HFFc6 (cell line): ENCODE results near the gene SMARCB1. TPM values are rescaled to one million over a fixed set of nuclear protein-coding genes. Genes with fewer than 3 reads are reported as not detected.

ENCODE experiments used
- DNase-seq: peaks from one replicate; pipeline ENCODE4 v3.0.0-alpha.2; 2018
- H3K27ac Mint-ChIP-seq: 2 replicates; pipeline ENCODE4 v1.8.0; 2020; ENCODE audit warnings: mild to moderate bottlenecking, mixed read lengths
- H3K27me3 Mint-ChIP-seq: 2 replicates; pipeline ENCODE4 v1.8.0; 2021; ENCODE audit warnings: mild to moderate bottlenecking, moderate library complexity, mixed read lengths; ENCODE audit not compliant: insufficient read depth
- H3K36me3 Mint-ChIP-seq: 2 replicates; pipeline ENCODE4 v1.8.0; 2021; ENCODE audit warnings: low read depth, mixed read lengths
- H3K4me1 Mint-ChIP-seq: 2 replicates; pipeline ENCODE4 v1.8.0; 2020; ENCODE audit warnings: low read depth, mixed read lengths
- H3K4me3 Mint-ChIP-seq: 2 replicates; pipeline ENCODE4 v1.8.0; 2020; ENCODE audit warnings: mild to moderate bottlenecking, moderate library complexity, mixed read lengths
- H3K9me3 Mint-ChIP-seq: 2 replicates; pipeline ENCODE4 v1.8.0; 2020; ENCODE audit warnings: mild to moderate bottlenecking, mixed read lengths
- total RNA-seq, 6 experiments: library from RNA; stranded (reverse); fragmentation: NEBNext Ultra II Directional; extraction: Animal tissue kit (Norgen Biotek cat#: 25700); gene quantifications; 2 replicates in 1 of 6; 3 replicates in 5 of 6; pipeline ENCODE4 v1.2.3, GENCODE V29; 2021
- TF ChIP-seq, protein P1 (sequence below): fragments of 200-600 bp; sonication (generic); IDR thresholded peaks from 2 replicates; pipeline ENCODE4 v1.5.0; 2021; ENCODE audit warnings: antibody characterized with exemption, mild to moderate bottlenecking

Gene SMARCB1
- total RNA-seq, 6 experiments from 2014 or later, result 91.5 to 101 (median 97.3) TPM

DNA sequence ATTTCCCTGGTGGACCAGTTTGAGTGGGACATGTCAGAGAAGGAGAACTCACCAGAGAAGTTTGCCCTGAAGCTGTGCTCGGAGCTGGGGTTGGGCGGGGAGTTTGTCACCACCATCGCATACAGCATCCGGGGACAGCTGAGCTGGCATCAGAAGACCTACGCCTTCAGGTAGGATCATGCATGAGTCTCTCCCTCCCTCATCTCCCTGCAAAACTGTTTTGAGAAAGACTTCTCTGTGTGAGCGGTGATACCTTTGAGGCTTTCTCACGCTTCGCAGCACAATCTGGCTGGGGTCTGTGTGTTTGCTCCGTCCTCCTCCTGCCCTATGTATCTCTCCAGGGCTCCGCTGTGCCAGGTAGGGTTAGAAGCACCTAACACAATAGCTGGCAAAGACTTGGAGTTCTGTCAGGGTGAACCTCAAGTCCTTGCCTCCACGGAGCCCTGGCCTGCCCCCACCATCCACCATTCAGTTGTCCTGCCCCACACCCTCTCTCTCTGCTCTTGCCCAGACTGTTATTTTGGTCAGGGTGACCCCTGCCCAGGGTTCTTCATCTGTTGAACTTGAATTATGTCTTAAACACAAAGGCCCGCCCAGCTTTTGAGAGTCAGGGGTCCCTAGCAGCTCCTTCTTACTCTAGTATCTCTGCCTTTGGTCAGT is 38.6 kb downstream of the SMARCB1 start:
- TF ChIP-seq, protein P1, sequence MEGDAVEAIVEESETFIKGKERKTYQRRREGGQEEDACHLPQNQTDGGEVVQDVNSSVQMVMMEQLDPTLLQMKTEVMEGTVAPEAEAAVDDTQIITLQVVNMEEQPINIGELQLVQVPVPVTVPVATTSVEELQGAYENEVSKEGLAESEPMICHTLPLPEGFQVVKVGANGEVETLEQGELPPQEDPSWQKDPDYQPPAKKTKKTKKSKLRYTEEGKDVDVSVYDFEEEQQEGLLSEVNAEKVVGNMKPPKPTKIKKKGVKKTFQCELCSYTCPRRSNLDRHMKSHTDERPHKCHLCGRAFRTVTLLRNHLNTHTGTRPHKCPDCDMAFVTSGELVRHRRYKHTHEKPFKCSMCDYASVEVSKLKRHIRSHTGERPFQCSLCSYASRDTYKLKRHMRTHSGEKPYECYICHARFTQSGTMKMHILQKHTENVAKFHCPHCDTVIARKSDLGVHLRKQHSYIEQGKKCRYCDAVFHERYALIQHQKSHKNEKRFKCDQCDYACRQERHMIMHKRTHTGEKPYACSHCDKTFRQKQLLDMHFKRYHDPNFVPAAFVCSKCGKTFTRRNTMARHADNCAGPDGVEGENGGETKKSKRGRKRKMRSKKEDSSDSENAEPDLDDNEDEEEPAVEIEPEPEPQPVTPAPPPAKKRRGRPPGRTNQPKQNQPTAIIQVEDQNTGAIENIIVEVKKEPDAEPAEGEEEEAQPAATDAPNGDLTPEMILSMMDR, result no peak
- Mint-ChIP-seq H3K27me3 (no peaks in the 10 kb centered on the region; the same call in 1 of the 2 replicates), H3K9me3 (no peaks in the 10 kb centered on the region), H3K27ac (peak overlapping the region; percentile 86), H3K36me3 (peaks cover 32% of the 10 kb centered on the region), H3K4me1 (peaks cover 58% of the 10 kb centered on the region), H3K4me3 (no peak overlapping the region)
- DNase-seq, result no peak

DNA sequence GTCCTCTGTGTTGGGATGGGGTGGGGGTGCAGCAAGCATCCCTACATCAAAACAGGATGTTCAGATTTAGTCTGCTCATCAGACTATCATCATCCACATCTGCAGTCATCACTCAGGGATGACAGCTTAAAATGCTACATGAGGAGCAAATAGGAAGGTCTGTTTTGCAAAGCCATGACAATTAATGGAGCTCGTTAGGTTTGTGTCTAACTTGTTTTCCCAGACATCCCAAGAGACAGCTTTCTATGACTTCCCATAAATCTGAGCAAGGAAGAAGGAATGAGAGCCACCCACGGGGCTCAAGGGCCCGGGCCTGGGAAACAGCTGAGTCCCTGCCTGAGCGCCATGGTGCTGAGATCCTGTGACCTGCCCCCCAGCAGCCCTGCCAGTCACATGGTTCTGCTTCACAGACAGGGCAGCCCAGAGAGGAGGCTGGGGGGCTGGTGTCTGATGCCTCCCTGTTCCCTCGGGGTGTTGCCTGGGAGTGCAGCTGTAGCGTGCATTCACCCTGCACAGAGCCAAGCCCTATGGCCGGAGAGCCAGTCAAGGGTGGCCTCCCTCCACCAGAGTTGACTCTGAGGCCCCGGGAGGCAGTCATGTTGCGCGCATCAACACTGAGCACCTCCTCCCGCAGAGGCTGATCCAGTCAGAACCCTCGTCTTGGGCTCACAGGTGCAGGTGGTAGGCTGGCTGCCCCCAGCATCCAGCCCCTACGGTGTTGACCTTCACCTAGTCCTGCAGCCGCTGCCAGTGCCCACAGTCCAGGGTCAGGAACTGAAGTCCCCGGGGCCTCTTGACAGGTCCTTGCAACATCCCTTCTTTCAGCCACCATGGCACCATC is 40.0 kb downstream of the SMARCB1 start:
- no peaks in the 10 kb centered on the region for H3K9me3 Mint-ChIP-seq
- H3K4me3 Mint-ChIP-seq, result no peak overlapping the region
- peak; percentile 47 for DNase-seq
- H3K36me3 Mint-ChIP-seq, result peaks cover 32% of the 10 kb centered on the region
- H3K4me1 Mint-ChIP-seq, result peaks cover 66% of the 10 kb centered on the region
- TF ChIP-seq, protein P1, result no peak
- no peaks in the 10 kb centered on the region; the same call in 1 of the 2 replicates for H3K27me3 Mint-ChIP-seq
- H3K27ac Mint-ChIP-seq, result peak overlapping the region; percentile 86

DNA sequence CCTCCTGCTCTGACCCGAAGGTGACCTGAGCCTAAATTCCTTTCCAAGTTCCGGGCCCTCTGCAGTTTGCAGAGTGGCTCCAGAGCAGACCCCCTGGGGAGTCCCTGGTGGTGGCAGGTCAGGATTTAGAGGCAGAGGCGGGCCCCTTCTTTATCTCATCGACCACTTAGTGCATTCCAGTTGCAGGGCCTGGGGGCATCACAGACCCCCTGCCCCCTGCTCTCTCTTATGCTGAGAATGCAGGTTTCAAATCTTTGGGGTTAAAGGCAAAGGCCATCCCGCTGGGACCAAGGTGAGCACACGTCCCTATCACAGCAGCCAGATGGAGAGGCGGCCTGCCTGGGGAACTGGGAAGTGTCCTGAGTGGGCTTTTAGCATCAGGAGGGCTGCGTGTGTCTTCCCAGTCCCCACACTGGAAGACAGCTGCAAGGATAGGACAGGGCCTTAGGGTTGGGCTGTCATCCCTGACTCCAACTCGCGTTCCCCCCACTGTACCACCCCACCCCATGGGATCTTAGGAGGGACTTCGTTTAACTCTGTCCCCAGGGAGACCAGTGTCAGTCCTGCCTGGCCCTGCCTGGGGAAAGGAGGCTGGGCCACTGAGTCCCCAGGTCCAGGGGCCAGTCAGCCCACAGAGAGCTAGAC is 40.7 kb downstream of the SMARCB1 start:
- Mint-ChIP-seq H3K27me3 (no peaks in the 10 kb centered on the region; the same call in 1 of the 2 replicates), H3K36me3 (peaks cover 32% of the 10 kb centered on the region), H3K4me3 (no peak overlapping the region), H3K9me3 (no peaks in the 10 kb centered on the region), H3K4me1 (peaks cover 62% of the 10 kb centered on the region), H3K27ac (no peak overlapping the region)
- DNase-seq, result no peak
- TF ChIP-seq, protein P1, result no peak

DNA sequence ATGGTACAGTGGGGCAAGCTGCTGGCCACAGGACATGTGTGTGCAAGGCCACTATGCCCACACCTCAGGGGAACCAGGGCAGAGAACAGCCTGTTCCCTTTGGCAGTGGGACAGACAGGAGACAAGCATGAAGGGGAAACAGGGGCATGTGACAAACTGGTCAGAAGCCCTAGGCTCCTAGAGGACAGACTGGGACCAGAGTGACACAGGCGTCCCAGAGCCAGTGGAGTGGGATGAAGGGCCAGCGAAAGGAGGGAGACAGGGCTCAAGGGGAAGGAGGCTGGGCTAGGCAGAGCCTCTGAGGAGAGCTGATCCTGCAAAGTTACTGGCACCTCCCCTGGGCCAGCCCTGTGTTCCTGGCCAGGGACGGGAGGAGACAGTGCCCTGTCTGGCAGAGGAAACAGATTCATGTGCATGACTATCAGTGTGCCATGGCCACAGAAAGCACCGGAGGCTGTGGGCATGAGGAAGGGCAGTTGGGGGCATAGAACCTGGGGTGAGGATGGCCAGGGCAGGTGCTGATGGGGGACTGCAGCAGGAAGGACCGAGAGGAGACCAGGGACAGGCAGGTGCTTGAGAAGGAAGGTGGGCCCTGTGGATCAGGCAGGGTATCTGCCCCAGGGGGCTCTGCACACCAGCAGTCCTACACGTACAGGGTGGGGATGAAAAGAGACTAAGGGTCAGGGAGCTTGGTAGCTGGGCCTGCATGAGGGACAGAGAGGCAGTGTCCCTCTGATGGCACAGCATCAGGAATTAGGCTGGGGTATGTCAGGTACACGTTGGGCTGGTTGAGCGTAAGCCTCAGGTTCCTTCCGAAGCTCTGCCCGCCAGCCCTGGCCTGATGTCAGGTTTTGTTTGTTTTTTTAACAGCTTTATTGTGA is 42.3 kb downstream of the SMARCB1 start:
- no peak overlapping the region for H3K4me3 Mint-ChIP-seq
- peak overlapping the region; percentile 50 for H3K27ac Mint-ChIP-seq
- H3K4me1 Mint-ChIP-seq, result peaks cover 47% of the 10 kb centered on the region
- no peak for DNase-seq
- H3K9me3 Mint-ChIP-seq, result no peaks in the 10 kb centered on the region
- peaks cover 2% of the 10 kb centered on the region; the same call in 1 of the 2 replicates for H3K27me3 Mint-ChIP-seq
- H3K36me3 Mint-ChIP-seq, result peaks cover 27% of the 10 kb centered on the region
- TF ChIP-seq, protein P1, result no peak

DNA sequence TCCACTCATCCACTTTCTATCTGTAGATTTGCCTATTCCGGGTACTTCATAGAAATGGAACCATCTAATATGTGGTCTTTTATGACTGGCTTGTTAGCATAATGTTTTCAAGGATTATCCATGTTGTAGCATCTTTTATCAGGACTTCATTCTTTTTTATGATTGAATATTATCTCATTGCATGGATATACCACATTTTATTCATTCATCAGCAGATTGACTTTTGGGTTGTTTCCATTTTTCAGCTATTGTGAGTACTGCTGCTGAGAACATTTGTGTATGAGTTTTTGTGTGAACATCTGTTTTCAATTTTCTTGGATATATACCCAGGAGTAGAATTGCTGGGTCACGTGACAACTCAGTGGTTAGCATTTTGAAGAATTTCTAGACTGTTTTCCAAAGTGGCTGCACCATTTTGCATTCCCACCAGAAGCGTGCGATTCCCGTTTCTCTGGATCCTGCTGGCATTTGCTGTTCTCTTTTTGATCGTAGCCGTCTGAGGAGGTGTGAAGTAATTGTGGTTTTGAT is 43.1 kb downstream of the SMARCB1 start:
- H3K27me3 Mint-ChIP-seq, result peaks cover 2% of the 10 kb centered on the region; the same call in 1 of the 2 replicates
- TF ChIP-seq, protein P1, result no peak
- peak; percentile 91 for DNase-seq
- H3K27ac Mint-ChIP-seq, result peak overlapping the region; percentile 50
- H3K9me3 Mint-ChIP-seq, result no peaks in the 10 kb centered on the region
- H3K36me3 Mint-ChIP-seq, result peaks cover 24% of the 10 kb centered on the region
- H3K4me1 Mint-ChIP-seq, result peaks cover 44% of the 10 kb centered on the region
- H3K4me3 Mint-ChIP-seq, result peak overlapping the region; percentile 34
